ENCODE data around the gene SLC38A2. TPM values are rescaled to one million over a fixed set of nuclear protein-coding genes. Genes with fewer than 3 reads are reported as not detected.

Gene SLC38A2
- total RNA-seq, 2 experiments from 2014 or later, result 70.5 to 93.5 TPM

- Histone ChIP-seq H3K9me2 (ENCODE audit: insufficient read depth, low read length) (no peaks in the 10 kb centered on the region), H3K79me2 (ENCODE audit: insufficient read depth, low read depth, low read length) (no peaks in the 10 kb centered on the region), H3K4me3 (ENCODE audit: low read depth, low read length, poor library complexity, severe bottlenecking) (no peak overlapping the region), H3K9me3 (ENCODE audit: low read length) (no peaks in the 10 kb centered on the region), H3K27ac (ENCODE audit: low read depth, low read length, poor library complexity, severe bottlenecking) (no peak overlapping the region), H4K20me1 (ENCODE audit: insufficient read depth, low read length) (no peaks in the 10 kb centered on the region), H3K36me3 (ENCODE audit: insufficient read depth, low read length) (no peaks in the 10 kb centered on the region), H3K4me1 (ENCODE audit: insufficient read depth, low read length, poor library complexity, severe bottlenecking) (no peaks in the 10 kb centered on the region), H3K4me2 (ENCODE audit: low read length) (no peak overlapping the region), H2AFZ (ENCODE audit: low read length) (no peak overlapping the region)
- no peak for TF ChIP-seq EZH2phosphoT487 (IDR thresholded peaks at IDR 0.05; ENCODE audit: borderline replicate concordance, low read depth, low read length)
- TF ChIP-seq CTCF (conservative IDR thresholded peaks at IDR 0.05; ENCODE audit: low read length), result no peak
- intact Hi-C loops (cut with micrococcal nuclease; ENCODE audit: unreplicated experiment), result no loop called here
- no peak for DNase-seq (ENCODE audit: low spot score)
- BruUV-seq (replicated peaks), result no TSS peak
- ChIA-PET POLR2A (no interaction called here), CTCF (ENCODE audit: unreplicated experiment) (no interaction called here)
Measured at GRCh38 chr12:46320731-46321130, 51.8 kb downstream of the SLC38A2 start.

- H4K20me1 ChIP-seq (ENCODE audit: insufficient read depth, low read length), result no peaks in the 10 kb centered on the region
- DNase-seq (ENCODE audit: low spot score), result no peak
- ChIA-PET POLR2A (no interaction called here), CTCF (ENCODE audit: unreplicated experiment) (no interaction called here)
- H3K27ac ChIP-seq (ENCODE audit: low read depth, low read length, poor library complexity, severe bottlenecking), result no peak overlapping the region
- no peaks in the 10 kb centered on the region for H3K9me2 ChIP-seq (ENCODE audit: insufficient read depth, low read length)
- TF ChIP-seq CTCF (conservative IDR thresholded peaks at IDR 0.05; ENCODE audit: low read length) (no peak), EZH2phosphoT487 (IDR thresholded peaks at IDR 0.05; ENCODE audit: borderline replicate concordance, low read depth, low read length) (no peak)
- no peak overlapping the region for H3K4me3 ChIP-seq (ENCODE audit: low read depth, low read length, poor library complexity, severe bottlenecking)
- H3K4me2 ChIP-seq (ENCODE audit: low read length), result no peak overlapping the region
- H2AFZ ChIP-seq (ENCODE audit: low read length), result no peak overlapping the region
- no peaks in the 10 kb centered on the region for H3K4me1 ChIP-seq (ENCODE audit: insufficient read depth, low read length, poor library complexity, severe bottlenecking)
- BruUV-seq (replicated peaks), result no TSS peak
- intact Hi-C loops (cut with micrococcal nuclease; ENCODE audit: unreplicated experiment), result no loop called here
- H3K9me3 ChIP-seq (ENCODE audit: low read length), result no peaks in the 10 kb centered on the region
- no peaks in the 10 kb centered on the region for H3K36me3 ChIP-seq (ENCODE audit: insufficient read depth, low read length)
- no peaks in the 10 kb centered on the region for H3K79me2 ChIP-seq (ENCODE audit: insufficient read depth, low read depth, low read length)
Measured at GRCh38 chr12:46318037-46318436, 54.5 kb downstream of the SLC38A2 start.

Other genes starting within 250 kb of the SLC38A2 start
- gene SLC38A1, start 103.7 kb downstream of the SLC38A2 start, total RNA-seq (2014; rRNA removed; shearing (Covaris generic)), result 114 and 117 TPM in 2 replicates
- 163 and 165 TPM in 2 replicates for gene SLC38A1, start 103.7 kb downstream of the SLC38A2 start, total RNA-seq (2022)